ENCODE data around the gene SLAIN2. TPM values are rescaled to one million over a fixed set of nuclear protein-coding genes. Genes with fewer than 3 reads are reported as not detected.

Gene SLAIN2
- total RNA-seq, 1 donor from 2014 or later = 42.8 TPM

DNA sequence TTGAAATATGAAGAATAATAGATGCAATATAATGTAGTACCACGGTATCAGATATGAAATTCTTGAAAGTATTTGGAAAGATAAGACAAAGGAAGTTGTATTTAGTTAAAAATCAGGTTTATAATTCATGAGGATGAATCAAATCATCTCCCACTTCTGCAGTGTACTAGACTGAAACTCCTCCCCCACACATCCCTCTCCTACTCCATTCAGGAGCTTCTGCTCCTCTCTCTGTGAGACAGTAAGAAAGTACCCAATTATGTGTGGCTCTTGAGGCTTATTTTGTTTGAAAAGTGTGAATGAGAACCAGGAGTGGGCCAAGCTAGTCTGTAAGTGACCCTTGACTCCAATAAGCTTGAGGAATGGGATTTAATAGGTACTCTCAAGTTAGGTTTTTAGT lies 9.5 kb downstream of the SLAIN2 start:
- DNase-seq (ENCODE audit: low read depth) = no peak
- TF ChIP-seq, protein P1, sequence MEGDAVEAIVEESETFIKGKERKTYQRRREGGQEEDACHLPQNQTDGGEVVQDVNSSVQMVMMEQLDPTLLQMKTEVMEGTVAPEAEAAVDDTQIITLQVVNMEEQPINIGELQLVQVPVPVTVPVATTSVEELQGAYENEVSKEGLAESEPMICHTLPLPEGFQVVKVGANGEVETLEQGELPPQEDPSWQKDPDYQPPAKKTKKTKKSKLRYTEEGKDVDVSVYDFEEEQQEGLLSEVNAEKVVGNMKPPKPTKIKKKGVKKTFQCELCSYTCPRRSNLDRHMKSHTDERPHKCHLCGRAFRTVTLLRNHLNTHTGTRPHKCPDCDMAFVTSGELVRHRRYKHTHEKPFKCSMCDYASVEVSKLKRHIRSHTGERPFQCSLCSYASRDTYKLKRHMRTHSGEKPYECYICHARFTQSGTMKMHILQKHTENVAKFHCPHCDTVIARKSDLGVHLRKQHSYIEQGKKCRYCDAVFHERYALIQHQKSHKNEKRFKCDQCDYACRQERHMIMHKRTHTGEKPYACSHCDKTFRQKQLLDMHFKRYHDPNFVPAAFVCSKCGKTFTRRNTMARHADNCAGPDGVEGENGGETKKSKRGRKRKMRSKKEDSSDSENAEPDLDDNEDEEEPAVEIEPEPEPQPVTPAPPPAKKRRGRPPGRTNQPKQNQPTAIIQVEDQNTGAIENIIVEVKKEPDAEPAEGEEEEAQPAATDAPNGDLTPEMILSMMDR (conservative IDR thresholded peaks at IDR 0.05; ENCODE audit: low read depth, low read length) = no peak
- no peak overlapping the region for H3K4me3 ChIP-seq (ENCODE audit: low read depth, low read length)

- DNase-seq (ENCODE audit: low read depth) = no peak
- no peak overlapping the region for H3K4me3 ChIP-seq (ENCODE audit: low read depth, low read length)
- TF ChIP-seq, protein P1 (conservative IDR thresholded peaks at IDR 0.05; ENCODE audit: low read depth, low read length) = no peak
Observed at GRCh38 chr4:48352793-48353192, 11.5 kb downstream of the SLAIN2 start.

DNA sequence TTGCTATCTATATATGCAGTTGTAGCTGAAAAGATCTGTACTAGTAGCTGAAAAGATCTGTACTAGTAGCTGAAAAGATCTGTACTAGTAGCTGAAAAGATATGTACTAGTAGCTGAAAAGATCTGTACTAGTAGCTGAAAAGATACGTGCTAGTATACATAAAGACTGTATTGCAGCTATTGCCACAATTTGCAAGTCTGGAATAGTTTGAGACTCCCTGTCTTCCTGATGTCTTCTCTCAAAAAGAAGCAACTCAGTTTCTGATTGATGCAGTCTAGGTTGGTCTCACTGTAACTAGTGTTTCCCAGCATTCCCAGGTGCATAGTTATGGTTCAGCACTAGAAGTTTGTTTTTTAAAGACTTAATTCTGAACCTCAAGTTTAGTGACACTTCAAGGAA lies 15.0 kb downstream of the SLAIN2 start:
- TF ChIP-seq, protein P1 (conservative IDR thresholded peaks at IDR 0.05; ENCODE audit: low read depth, low read length) = no peak
- H3K4me3 ChIP-seq (ENCODE audit: low read depth, low read length) = no peak overlapping the region
- no peak for DNase-seq (ENCODE audit: low read depth)

GRCh38 chr4:48360285-48361011 lies 19.1 kb downstream of the SLAIN2 start:
- TF ChIP-seq, protein P1 (conservative IDR thresholded peaks at IDR 0.05; ENCODE audit: low read depth, low read length) = no peak
- DNase-seq (ENCODE audit: low read depth) = peak; percentile 38
- H3K4me3 ChIP-seq (ENCODE audit: low read depth, low read length) = no peak overlapping the region

DNA sequence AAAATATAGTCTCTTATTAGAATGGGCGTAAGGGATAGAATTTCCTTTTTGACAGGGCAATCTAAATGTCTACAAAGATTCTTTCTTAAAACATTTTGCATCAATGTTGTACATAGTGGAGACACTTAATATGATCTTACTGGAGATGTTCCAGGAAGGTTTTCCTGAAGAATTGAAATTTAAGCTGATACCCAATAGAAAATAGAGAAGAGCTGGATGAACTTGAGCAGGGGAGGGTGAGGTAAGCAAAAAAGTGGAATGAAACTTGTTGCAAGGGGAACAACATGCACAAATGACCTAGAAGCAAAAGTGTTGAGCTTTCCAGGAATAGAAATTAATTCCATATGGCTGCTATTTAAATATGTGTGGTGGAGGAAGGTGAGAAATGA lies 19.7 kb downstream of the SLAIN2 start:
- no peak for DNase-seq (ENCODE audit: low read depth)
- no peak overlapping the region for H3K4me3 ChIP-seq (ENCODE audit: low read depth, low read length)
- TF ChIP-seq, protein P1 (conservative IDR thresholded peaks at IDR 0.05; ENCODE audit: low read depth, low read length) = no peak

DNA sequence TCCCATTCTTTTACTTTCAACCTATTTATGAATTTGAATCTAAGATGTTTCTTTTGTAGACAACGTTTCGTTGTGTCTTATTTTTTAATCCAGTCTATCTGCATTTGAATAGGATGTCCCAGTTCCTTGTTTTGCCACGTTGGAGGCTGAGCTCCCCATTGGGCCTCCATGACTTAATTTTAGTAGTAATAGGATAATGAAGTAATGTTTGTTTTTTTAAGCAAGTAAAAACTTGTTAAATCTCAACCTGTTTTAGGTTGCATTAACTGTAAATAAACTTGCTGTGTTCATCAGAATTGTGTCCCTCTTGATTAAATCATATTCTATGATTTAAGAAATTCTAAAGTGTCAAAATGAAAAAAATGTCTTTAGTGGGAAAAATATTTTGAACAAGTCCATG lies 25.3 kb downstream of the SLAIN2 start:
- H3K4me3 ChIP-seq (ENCODE audit: low read depth, low read length) = no peak overlapping the region
- DNase-seq (ENCODE audit: low read depth) = no peak
- TF ChIP-seq, protein P1 (conservative IDR thresholded peaks at IDR 0.05; ENCODE audit: low read depth, low read length) = no peak

- H3K4me3 ChIP-seq (ENCODE audit: low read depth, low read length) = no peak overlapping the region
- DNase-seq (ENCODE audit: low read depth) = no peak
- TF ChIP-seq, protein P1 (conservative IDR thresholded peaks at IDR 0.05; ENCODE audit: low read depth, low read length) = no peak
Observed at GRCh38 chr4:48367016-48367415, 25.7 kb downstream of the SLAIN2 start.
